HG03103 (cell line): ENCODE data around the gene INO80B.

Source experiments
- ATAC-seq: cut with Tn5 transposase; IDR thresholded peaks from one replicate; pipeline ENCODE4 v1.9.1; 2021; ENCODE audit warnings: low read depth; ENCODE audit not compliant: unreplicated experiment

Gene INO80B

DNA sequence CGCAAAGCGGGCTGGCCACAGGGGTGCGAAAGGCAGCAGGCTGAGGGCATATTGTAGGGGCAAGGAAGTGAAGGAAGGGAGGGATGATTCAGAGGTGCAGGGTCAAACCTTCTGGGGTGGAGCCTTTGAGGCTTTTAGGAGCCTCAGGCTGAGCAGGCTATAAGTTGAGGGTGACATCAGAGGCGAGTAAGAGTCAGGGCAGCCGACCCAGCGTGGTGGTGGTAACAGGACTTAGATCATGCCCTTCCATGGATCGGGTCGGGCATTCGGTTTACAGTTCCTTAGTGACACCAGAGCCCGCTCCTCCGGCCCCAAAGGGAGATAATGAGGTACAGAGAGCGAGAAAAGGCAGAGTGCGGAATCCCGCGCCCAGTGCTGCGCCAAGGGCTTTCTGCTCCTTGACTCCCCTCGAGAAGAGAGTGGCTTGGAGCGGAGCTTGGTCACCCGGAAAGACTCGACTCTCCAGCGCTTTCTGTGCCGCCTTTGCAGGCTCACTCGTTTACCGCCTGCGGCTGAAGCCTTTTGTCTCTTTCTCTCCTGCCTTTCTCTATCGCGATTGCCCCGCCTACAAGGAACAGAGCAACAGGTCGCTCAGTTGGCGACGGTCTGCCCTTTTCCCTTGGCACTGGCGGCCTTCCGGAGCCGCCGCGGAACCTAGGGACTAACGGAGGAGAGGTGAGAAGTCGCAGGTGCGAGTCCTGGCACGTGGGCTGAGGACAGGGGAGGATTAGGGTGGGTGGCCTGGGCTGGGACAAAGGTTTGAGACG lies 43.8 kb downstream of the INO80B start:
- no peak for ATAC-seq

DNA sequence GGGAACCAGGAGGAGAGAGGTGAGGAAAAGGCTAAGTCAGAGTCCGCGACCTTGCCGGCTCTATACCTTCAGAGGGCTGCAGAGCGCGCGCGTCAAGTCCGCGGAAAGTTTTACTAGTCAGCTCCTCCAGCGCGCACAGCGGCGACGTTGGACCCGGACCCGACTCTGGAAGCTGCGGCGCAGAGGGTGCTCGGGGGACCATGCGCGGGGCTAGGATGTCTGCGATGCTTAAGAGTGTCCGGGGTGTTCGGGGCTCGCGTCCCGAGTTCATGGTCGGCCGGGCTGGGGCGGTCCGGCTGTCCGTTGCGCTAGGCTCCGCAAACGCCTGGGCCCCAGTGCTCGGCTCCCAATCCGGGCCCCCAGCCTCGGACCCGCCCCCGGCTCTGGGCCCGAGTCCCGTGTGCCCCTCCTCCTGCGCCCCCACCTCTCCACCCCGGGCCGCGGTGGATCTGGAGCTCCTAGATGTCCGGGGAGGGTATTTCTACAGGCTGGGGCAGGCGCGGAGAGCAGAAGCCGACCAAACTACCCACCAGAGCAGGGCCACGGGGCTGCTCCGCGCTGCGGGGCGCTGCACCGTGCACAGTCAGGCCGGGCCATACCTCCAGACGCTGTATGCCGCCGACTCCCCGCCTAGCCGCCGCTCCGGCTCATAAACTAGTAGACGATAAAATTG lies 44.5 kb downstream of the INO80B start, which contains the start of gene LBX2:
TSS of gene LBX2 (minus strand) at position 337 of the 673 bp plus-strand sequence. CDS start at position 271, 66 bp downstream.
- ATAC-seq: no peak

DNA sequence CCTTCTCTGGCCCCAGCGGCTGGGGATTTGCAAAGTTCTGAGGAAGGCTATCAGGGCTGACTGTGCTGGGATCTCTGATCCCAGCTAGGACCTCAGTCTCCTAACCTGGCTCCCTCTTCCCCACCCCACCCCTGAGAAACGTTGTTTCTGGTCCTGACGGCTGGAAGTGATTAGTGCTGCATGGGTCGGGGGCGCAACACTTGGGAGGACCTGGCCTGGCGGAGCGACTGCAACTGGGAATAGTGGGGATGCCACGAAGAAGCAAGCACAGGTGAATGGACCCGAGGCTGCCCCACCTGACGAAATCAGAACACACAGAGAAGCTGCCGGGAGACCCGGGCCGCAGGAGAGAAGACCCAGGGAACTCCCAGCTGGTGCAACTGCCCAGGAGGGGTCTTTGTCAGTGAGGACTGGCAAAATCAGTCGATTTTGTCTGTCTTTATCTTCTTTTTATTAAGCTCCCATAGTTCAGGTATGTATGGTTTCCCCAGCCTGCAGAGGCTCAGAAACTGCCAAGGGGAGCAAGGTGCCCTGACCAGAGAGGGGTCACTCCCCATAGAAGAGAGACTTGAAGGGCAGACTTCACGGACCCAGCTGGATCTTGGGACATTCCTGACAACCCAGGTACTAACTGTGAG lies 45.2 kb downstream of the INO80B start:
- no peak for ATAC-seq

DNA sequence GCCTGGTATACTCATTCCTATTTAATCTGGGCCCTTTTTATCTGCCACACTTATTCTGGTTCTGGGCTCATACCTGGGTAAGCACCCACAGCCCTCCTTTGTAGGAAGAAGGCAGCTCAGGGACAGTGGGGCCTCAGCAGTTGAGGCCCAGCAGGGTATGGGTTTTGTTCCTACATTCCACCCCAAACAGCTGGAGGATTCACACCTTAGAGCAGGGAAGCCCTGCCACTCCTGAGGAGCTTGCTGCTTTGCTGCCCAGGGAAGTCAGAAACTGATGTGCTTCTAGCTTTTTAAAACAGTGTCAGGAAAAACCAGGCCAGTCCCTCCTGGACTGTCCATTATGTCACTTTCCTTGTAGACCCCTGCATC lies 45.7 kb downstream of the INO80B start:
- ATAC-seq: no peak

DNA sequence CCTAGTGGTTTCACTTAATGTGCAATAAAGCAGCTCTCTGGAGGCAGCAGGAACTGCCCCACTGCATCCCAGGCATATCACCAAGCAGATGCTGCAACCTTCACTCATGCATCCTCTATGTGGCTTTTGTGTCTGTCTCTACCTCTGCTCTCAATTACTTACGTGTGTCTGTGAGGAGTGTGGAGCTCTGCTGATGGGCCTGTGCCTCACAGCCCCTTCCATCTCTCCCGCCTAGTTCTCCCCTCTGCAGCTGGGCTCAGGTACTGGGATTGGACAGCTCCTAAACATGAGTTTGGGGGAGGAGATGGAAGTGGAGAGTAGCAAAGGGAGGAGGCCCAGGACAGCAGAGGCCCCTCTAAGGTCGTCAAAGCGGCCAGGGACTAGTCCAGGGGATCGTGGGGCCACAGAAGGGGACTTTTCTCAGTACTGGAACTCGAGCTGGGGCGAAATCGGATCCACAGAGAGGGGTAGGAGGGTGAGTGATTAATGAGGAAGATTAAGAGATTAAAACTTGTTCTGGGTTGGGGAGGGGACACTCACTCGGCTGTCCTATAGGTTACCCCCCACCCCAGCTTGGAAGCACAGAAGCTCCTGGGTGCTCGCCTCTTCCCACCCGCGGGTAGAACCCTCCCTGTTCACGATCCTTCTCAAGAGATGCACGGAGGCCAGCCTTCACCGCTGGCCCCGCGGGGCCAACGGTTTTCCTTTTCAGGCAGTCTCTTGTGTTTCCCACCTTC lies 46.6 kb downstream of the INO80B start:
- no peak for ATAC-seq

DNA sequence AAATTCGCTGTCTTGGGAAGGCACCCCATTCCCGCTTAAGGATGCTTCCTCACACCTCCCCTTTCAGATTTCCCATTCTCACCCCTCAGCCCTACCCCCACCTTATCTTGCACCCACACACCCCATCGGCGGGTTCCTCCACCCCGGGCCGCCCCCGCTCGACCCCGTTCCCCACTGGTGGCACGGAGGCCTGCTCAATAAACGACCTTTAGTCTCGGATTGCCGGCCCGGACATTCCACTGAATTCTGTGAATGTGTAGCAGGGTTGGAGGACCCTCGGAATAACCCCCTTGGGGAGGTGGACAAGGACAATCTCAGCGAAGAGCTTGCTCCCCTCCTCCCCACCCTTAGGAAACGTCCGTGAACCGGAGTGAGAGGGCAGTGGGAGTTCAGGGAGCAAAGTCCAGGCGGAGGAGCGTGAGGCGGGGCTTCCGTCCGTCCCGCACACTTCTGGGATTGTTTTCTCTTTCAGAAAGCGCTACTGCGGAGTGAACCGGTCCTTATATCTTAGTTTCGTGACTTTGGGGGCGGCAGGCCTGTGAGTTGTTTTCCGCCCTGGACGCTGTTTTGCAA lies 47.3 kb downstream of the INO80B start:
- ATAC-seq: no peak

DNA sequence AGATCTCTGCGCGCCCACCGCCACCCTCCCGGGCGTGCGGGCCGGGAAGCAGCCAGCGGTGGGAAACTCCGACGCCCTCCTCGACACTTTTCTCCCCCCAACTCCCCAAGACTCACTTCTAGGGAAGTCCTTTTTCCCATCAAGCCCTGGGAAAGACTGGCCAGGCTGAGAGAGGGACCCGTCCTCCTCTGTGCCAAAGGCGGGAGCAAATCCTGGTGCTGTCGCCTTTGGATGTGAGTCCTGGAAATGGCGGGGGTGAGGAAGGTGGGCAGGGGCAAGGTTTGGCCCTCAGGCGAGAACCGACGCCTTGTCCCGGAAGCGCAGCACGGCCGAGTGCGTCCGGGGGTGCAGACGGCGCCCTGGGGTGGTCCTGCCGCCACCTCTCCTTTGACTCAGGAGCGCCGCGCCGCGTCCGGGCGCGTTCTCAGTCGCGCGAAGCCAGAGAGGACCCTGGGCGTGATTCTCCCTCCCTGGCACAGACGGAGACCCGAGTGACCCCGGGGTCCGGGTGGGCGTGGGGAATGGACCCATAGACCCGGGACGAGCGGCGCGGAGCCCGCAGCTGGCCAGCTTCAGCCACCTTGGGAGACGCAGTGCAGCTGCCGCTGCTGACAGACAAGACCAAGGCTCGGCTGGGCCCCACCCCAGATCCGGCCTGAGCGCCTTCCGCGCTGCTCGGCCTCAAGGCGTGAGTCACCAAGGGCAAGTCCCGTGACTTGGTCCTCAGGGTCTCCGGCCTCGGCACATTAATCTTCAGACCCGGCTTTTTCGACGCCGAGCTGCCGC lies 48.0 kb downstream of the INO80B start:
- ATAC-seq: peak; percentile 23

DNA sequence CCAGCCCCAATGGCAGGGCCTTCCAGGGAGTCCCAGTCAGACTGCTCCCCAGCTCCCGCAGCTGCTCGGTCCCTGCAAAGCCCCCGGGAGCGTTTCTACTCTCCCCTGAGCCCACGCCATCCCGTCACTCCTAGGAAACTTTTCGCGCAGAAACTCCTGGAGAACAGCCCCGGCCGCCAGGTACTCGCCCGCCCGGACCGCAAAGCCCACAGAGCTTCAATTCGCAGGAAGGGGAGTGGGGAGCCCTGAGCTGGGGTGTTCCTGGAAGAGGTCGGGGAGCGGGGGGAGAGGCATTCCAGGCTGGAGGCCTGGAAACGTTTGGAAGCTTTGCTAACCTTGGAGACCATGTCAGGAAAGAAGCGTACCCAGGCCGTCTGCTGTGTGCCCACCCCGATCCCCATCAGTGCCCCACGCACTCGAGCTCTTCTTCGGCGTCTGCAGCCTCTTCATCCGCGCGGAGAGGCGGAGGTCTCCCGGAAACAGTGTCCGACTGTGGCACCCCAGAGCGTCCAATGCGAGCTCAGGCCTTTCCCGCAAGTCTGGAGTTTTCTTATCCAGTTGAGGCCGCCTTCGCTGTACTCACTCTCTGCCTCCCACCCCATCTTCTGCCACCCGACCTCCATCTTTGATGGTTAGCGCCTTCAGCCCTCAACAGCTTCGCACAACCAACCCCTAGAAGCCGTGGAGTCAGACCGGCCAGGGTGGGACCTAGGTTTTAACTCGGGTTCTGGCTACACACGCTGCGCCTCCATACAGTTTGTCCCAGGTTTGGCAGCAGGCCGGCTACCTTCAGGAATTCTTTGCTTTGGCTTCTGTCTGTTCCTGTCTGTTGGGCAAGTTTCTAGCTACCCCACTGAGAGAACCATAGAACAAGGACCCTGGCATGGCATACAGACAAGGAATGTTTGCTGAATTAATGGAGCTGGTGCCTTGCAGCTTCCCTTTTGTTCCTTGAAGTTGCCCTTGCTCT lies 48.9 kb downstream of the INO80B start:
- no peak for ATAC-seq

DNA sequence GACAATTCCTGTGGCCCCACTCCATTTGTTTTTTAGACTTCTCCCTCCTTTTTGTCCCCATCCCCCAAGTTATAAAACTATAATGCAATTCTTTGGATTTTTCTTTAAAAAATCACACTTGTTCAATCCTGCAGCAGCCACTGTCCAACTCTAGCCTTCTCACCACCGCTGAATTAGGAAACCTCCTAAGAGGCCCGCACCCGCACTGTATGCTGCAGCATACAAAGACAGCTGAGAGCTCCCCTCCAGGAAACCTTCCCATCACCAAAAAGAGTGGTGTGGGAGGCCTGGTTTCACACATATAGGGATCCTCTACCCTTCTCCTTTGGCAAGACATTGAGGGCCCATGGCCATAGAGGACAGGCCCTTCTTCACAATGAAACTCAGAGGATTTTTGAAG lies 49.7 kb downstream of the INO80B start:
- ATAC-seq: no peak

DNA sequence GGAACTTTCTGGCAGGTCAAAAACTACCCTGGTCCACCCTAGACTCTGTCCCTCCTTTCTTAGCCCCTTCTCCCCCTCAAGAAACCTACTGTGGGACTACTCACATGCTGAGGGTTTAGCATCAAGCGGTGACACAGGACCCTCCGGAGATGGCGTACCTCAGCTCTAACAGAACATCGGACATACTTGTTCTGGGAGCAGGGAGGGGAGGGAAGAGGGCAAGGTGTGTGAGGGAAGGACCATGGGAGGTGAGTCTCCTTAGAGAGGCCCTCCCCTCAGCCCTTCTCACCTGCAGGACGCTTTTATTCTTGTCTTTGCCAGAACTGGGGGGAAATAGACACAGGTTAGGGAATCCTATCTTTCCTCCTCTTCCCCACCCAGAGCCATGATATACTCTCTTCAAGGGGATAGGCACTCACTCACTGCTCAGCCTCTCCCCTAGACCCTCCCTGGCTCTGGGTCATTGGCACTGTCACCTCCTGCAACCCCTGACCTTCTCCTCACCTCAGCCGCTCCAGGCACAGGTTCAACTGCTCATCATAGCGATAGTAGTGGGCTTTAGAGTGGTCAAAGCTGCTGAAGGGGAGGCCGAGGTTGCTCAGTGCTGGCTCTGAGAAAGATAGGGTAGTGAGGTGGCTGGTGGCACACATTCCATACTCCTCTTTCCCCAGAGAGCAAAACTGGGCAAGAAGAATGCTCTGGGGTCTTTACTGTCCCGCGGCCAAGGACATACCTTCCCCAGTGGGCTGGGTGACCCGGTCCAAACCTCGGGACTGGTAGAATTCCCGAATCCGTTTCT lies 50.8 kb downstream of the INO80B start:
- ATAC-seq: no peak

DNA sequence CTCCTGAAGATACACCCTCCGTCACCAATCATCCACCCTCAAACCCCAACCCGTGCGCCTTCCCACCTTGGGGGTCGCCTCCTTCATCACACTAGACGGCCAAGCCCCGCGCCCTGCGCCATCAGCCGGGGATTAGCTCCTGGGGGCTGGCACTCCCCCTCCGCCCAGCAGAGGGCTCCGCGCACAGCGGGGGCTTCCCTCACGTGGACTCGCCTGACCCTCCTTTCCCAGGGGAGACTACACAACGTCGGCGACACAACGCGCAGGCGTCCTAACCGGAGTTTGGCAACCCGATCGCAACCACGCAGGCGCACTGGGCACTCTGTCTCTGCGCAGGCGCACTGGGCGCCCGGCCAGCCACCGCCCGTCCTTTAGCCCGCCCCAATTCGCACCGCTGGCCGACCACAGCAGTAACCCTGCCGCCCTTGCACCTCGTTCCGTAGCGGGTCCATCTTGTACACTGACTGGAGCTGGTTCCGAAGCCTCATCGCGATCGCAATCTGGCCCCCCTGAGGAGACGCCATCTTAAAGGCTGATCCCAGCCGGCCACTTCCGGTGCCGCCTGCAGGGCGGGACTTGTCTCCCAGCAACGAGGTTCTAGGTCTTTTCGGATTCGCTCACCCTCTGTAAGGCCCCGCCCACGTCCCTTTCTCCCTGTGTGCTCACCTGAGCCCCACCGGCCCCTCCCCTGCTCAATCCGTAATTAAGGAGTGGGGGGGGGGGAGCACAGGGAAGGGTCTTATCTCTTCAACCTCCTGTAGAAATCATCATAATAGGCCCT lies 52.4 kb downstream of the INO80B start, which contains the start of gene PCGF1:
TSS of gene PCGF1 (minus strand) at position 551 of the 781 bp plus-strand sequence. CDS start at position 524, 27 bp downstream.
- peak; percentile 88 for ATAC-seq
